HG03521 (cell line): ENCODE measurements around the gene ETDB.
"Not testable (repeated sequence)": the region's sequence is repeated elsewhere in the genome, so short reads cannot be mapped to it uniquely, and the experiment has no call there.

ENCODE experiments used
- ATAC-seq: cut with Tn5 transposase; IDR thresholded peaks from one replicate; pipeline ENCODE4 v1.9.1; 2021; ENCODE audit warnings: mild to moderate bottlenecking, moderate library complexity; ENCODE audit not compliant: unreplicated experiment

Gene ETDB

GRCh38 chrX:135120056-135120576, at the start of gene ETDB:
Gene ETDB, minus strand, starts transcription at chrX:135120526. Its CDS starts 1,265 bp downstream, at chrX:135119261.
- not testable (repeated sequence) for ATAC-seq

GRCh38 chrX:135169534-135169933, 49.2 kb upstream of the ETDB start:
- ATAC-seq, result not testable (repeated sequence)

- ATAC-seq, result no peak
These were observed 48.2 kb upstream of the ETDB start for GRCh38 chrX:135168486-135168885.

GRCh38 chrX:135154688-135155087, 34.4 kb upstream of the ETDB start:
- ATAC-seq, result not testable (repeated sequence)

GRCh38 chrX:135126145-135126544, 5.8 kb upstream of the ETDB start:
- not testable (repeated sequence) for ATAC-seq

- ATAC-seq, result not testable (repeated sequence)
These were observed 4.3 kb downstream of the ETDB start for GRCh38 chrX:135116064-135116463.

- peak; percentile 87 for ATAC-seq
These were observed 5.9 kb downstream of the ETDB start for GRCh38 chrX:135114392-135114791.

GRCh38 chrX:135112743-135113142, 7.6 kb downstream of the ETDB start:
- ATAC-seq, result no peak

GRCh38 chrX:135112096-135112729, 8.1 kb downstream of the ETDB start:
- ATAC-seq, result no peak

GRCh38 chrX:135109554-135109953, 10.8 kb downstream of the ETDB start:
- no peak for ATAC-seq

- no peak for ATAC-seq
These were observed 20.9 kb downstream of the ETDB start for GRCh38 chrX:135099493-135099783.

GRCh38 chrX:135097196-135097744, 23.1 kb downstream of the ETDB start:
- not testable (repeated sequence) for ATAC-seq

GRCh38 chrX:135095715-135096114, 24.6 kb downstream of the ETDB start:
- ATAC-seq, result no peak

- no peak for ATAC-seq
These were observed 25.6 kb downstream of the ETDB start for GRCh38 chrX:135094726-135095125.

GRCh38 chrX:135089126-135089525, 31.2 kb downstream of the ETDB start:
- no peak for ATAC-seq

- no peak for ATAC-seq
These were observed 32.5 kb downstream of the ETDB start for GRCh38 chrX:135087867-135088266.

- peak; percentile 81 for ATAC-seq
These were observed 34.0 kb downstream of the ETDB start for GRCh38 chrX:135086197-135086854.

- no peak for ATAC-seq
These were observed 38.5 kb downstream of the ETDB start for GRCh38 chrX:135081693-135082404.
